ENCODE data around the gene EI24.

GRCh38 chr11:125569915-125570621, 791 bp downstream of the EI24 start:
- TF ChIP-seq ZNF274 (IDR thresholded peaks at IDR 0.05; ENCODE audit: low read depth, low read length) (no peak), SUZ12 (IDR thresholded peaks at IDR 0.05; ENCODE audit: extremely low read depth, insufficient read depth, insufficient read length) (no peak)

Measured in NT2/D1 (cell line).